Measurements from ENCODE around the gene MORC3. TPM values are rescaled to one million over a fixed set of nuclear protein-coding genes. Genes with fewer than 3 reads are reported as not detected.
"Not testable (repeated sequence)": the region's sequence is repeated elsewhere in the genome, so short reads cannot be mapped to it uniquely, and the experiment has no call there.

Gene MORC3
- total and polyA plus RNA-seq, 2 donors (not counting 1 experiment from before 2014, with no cell fraction given): 24.4 to 51.7 TPM

DNA sequence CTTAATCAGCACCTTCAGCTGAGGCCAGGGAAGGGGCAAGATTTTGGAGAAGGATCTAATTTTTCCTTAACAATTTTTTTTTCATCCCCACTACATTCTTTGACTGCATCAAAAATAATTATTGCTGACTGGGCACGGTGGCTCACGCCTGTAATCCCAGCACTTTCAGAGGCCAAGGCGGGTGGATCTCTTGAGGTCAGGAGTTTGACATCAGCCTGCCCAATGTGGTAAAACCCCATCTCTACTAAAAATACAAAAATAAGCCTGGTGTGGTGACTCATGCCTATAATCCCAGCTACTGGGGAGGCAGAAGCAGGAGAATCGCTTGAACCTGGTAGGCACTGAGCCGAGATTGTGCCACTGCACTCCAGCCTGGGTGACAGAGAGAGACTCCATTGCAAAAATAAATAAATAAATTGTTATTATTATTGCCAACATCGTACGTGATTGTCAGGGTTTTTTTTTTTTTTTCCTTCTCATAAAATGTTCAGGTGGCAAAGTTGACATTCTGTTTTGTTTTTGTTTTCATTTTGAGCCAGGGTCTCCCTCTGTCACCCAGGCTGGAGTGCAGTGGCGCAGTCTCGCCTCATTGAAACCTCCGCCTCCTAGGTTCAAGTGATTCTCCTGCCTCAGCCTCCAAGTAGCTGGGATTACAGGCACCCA lies 37.3 kb upstream of the MORC3 start:
- no peaks in the 10 kb centered on the region for H3K4me1 ChIP-seq (ENCODE audit: control insufficient read depth, extremely low read depth, insufficient read depth, low read length)
- no peak overlapping the region for H2AFZ ChIP-seq (ENCODE audit: low read length)
- H3K9me3 ChIP-seq (ENCODE audit: control insufficient read depth, insufficient read depth, low read depth, low read length): no peaks in the 10 kb centered on the region
- TF ChIP-seq EZH2 (IDR thresholded peaks at IDR 0.05; ENCODE audit: low read length, missing control alignments): no peak
- TF ChIP-seq, protein P1, sequence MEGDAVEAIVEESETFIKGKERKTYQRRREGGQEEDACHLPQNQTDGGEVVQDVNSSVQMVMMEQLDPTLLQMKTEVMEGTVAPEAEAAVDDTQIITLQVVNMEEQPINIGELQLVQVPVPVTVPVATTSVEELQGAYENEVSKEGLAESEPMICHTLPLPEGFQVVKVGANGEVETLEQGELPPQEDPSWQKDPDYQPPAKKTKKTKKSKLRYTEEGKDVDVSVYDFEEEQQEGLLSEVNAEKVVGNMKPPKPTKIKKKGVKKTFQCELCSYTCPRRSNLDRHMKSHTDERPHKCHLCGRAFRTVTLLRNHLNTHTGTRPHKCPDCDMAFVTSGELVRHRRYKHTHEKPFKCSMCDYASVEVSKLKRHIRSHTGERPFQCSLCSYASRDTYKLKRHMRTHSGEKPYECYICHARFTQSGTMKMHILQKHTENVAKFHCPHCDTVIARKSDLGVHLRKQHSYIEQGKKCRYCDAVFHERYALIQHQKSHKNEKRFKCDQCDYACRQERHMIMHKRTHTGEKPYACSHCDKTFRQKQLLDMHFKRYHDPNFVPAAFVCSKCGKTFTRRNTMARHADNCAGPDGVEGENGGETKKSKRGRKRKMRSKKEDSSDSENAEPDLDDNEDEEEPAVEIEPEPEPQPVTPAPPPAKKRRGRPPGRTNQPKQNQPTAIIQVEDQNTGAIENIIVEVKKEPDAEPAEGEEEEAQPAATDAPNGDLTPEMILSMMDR (conservative IDR thresholded peaks at IDR 0.05 in 1 of 2, IDR thresholded peaks at IDR 0.05 in 1 of 2; ENCODE audit: low read depth in 1 of 2, low read length in 2 of 2): no peak
- H3K9ac ChIP-seq (ENCODE audit: insufficient read depth, low read length): no peak overlapping the region
- no peak overlapping the region for H3K4me2 ChIP-seq (ENCODE audit: extremely low read depth, insufficient read depth, low read length)
- peak; percentile 40 to 56 for DNase-seq (ENCODE audit: low read depth in 2 of 2)
- no peak overlapping the region for H3K27ac ChIP-seq (ENCODE audit: insufficient read depth, low read length)
- no peaks in the 10 kb centered on the region for H3K79me2 ChIP-seq (ENCODE audit: control insufficient read depth, insufficient read depth, low read length)
- no peaks in the 10 kb centered on the region for H3K27me3 ChIP-seq (ENCODE audit: control insufficient read depth, insufficient read depth, low read length)
- no peaks in the 10 kb centered on the region for H4K20me1 ChIP-seq (ENCODE audit: control insufficient read depth, extremely low read depth, insufficient read depth, low read length)
- H3K36me3 ChIP-seq (ENCODE audit: control insufficient read depth, insufficient read depth, low read length): peaks cover 4% of the 10 kb centered on the region
- no peak overlapping the region for H3K4me3 ChIP-seq (replicated peaks in 1 of 4; ENCODE audit: control extremely low read depth in 1 of 4, insufficient read depth in 1 of 4, low read depth in 3 of 4, low read length in 4 of 4)

DNA sequence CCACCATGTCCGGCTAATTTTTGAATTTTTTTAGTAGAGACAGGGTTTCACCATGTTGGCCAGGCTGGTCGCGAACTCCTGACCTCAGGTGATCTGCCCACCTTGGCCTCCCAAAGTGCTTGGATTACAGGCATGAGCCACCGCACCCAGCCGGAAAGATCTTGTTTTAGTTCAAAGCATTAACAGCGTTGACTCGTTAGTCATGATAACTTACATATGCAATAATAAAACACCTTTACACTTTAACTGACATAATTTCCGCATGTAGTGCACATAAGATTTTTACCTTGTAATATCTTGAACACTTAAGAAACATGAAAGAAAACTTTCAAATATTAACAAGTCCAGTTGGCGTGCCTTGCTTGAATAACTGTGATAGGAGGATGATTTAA lies 36.8 kb upstream of the MORC3 start:
- H3K4me3 ChIP-seq (replicated peaks in 1 of 4; ENCODE audit: control extremely low read depth in 1 of 4, insufficient read depth in 1 of 4, low read depth in 3 of 4, low read length in 4 of 4); H3K79me2 ChIP-seq (ENCODE audit: control insufficient read depth, insufficient read depth, low read length); H3K9ac ChIP-seq (ENCODE audit: insufficient read depth, low read length); H4K20me1 ChIP-seq (ENCODE audit: control insufficient read depth, extremely low read depth, insufficient read depth, low read length); H3K27me3 ChIP-seq (ENCODE audit: control insufficient read depth, insufficient read depth, low read length); H3K36me3 ChIP-seq (ENCODE audit: control insufficient read depth, insufficient read depth, low read length); H2AFZ ChIP-seq (ENCODE audit: low read length); H3K9me3 ChIP-seq (ENCODE audit: control insufficient read depth, insufficient read depth, low read depth, low read length); H3K27ac ChIP-seq (ENCODE audit: insufficient read depth, low read length); DNase-seq (ENCODE audit: low read depth in 2 of 2); H3K4me1 ChIP-seq (ENCODE audit: control insufficient read depth, extremely low read depth, insufficient read depth, low read length); H3K4me2 ChIP-seq (ENCODE audit: extremely low read depth, insufficient read depth, low read length): not testable (repeated sequence)

DNA sequence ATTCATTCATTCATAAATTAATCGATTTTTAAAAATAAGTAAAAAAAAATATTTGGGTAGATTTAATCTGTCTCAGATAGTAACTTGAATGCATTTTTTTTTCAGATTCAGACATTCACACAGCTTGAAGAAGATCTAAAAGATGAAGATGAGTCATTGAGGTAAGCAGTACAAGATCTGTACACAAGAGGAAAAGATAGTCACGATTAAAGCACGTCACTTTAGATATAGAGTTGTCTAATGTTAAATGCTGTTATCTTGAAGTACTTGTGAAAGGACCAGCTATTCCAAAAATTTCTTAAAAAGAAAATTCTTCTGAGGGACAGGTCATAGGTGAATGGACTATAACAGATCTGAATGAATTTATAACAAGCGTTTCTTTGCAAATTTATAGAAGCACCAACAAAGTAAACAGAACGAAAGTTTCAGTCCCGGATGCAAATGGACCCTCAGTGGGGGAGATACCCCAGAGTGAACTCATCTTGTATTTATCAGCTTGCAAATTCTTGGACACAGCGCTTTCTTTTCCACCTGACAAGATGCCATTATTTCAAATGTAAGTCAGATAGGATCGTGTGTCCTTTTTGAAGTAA lies 31.2 kb upstream of the MORC3 start:
- peak in 1 of 2 donors; percentile 15 for DNase-seq (ENCODE audit: low read depth in 2 of 2)
- H2AFZ ChIP-seq (ENCODE audit: low read length): no peak overlapping the region
- TF ChIP-seq EZH2 (IDR thresholded peaks at IDR 0.05; ENCODE audit: low read length, missing control alignments): no peak
- no peaks in the 10 kb centered on the region for H4K20me1 ChIP-seq (ENCODE audit: control insufficient read depth, extremely low read depth, insufficient read depth, low read length)
- peak overlapping the region; percentile 71 for H3K27ac ChIP-seq (ENCODE audit: insufficient read depth, low read length)
- peaks cover 2% of the 10 kb centered on the region for H3K36me3 ChIP-seq (ENCODE audit: control insufficient read depth, insufficient read depth, low read length)
- no peaks in the 10 kb centered on the region for H3K27me3 ChIP-seq (ENCODE audit: control insufficient read depth, insufficient read depth, low read length)
- H3K4me2 ChIP-seq (ENCODE audit: extremely low read depth, insufficient read depth, low read length): peak overlapping the region; percentile 9
- H3K9me3 ChIP-seq (ENCODE audit: control insufficient read depth, insufficient read depth, low read depth, low read length): no peaks in the 10 kb centered on the region
- H3K79me2 ChIP-seq (ENCODE audit: control insufficient read depth, insufficient read depth, low read length): no peaks in the 10 kb centered on the region
- peak overlapping the region in 2 of 4 experiments; percentile 29 to 44 for H3K4me3 ChIP-seq (replicated peaks in 1 of 4; ENCODE audit: control extremely low read depth in 1 of 4, insufficient read depth in 1 of 4, low read depth in 3 of 4, low read length in 4 of 4)
- no peak overlapping the region for H3K9ac ChIP-seq (ENCODE audit: insufficient read depth, low read length)
- H3K4me1 ChIP-seq (ENCODE audit: control insufficient read depth, extremely low read depth, insufficient read depth, low read length): no peaks in the 10 kb centered on the region

- Histone ChIP-seq H3K4me1 (ENCODE audit: control insufficient read depth, extremely low read depth, insufficient read depth, low read length) (no peaks in the 10 kb centered on the region), H3K9me3 (ENCODE audit: control insufficient read depth, insufficient read depth, low read depth, low read length) (no peaks in the 10 kb centered on the region), H2AFZ (ENCODE audit: low read length) (no peak overlapping the region), H3K79me2 (ENCODE audit: control insufficient read depth, insufficient read depth, low read length) (no peaks in the 10 kb centered on the region), H3K4me3 (replicated peaks in 1 of 4; ENCODE audit: control extremely low read depth in 1 of 4, insufficient read depth in 1 of 4, low read depth in 3 of 4, low read length in 4 of 4) (no peak overlapping the region), H3K36me3 (ENCODE audit: control insufficient read depth, insufficient read depth, low read length) (peaks cover 4% of the 10 kb centered on the region), H3K27me3 (ENCODE audit: control insufficient read depth, insufficient read depth, low read length) (no peaks in the 10 kb centered on the region), H3K9ac (ENCODE audit: insufficient read depth, low read length) (no peak overlapping the region), H4K20me1 (ENCODE audit: control insufficient read depth, extremely low read depth, insufficient read depth, low read length) (no peaks in the 10 kb centered on the region), H3K4me2 (ENCODE audit: extremely low read depth, insufficient read depth, low read length) (no peak overlapping the region), H3K27ac (ENCODE audit: insufficient read depth, low read length) (no peak overlapping the region)
- DNase-seq (ENCODE audit: low read depth in 2 of 2): no peak
- TF ChIP-seq EZH2 (IDR thresholded peaks at IDR 0.05; ENCODE audit: low read length, missing control alignments): no peak
These were observed 28.5 kb upstream of the MORC3 start for GRCh38 chr21:36291509-36291908.
